ENCODE measurements around the gene ZSCAN9.

Gene ZSCAN9
- total RNA-seq: 4.4 to 10.0 (median 7.8) reads per million in 9 experiments

- peak within 1 kb of the TSS; percentile 84 to 88 for H3K4me3 Mint-ChIP-seq
- H3K27ac Mint-ChIP-seq: peak within 1 kb of the TSS; percentile 28 to 68
- H3K36me3 Mint-ChIP-seq (ENCODE audit: insufficient read depth): peaks cover 9% of the 10 kb centered on the region
- no peaks in the 10 kb centered on the region for H3K9me3 Mint-ChIP-seq
- ATAC-seq (replicated peaks) (peak; percentile 84), DNase-seq (peak; percentile 34 to 39 (median 36))
- peaks cover 23 to 44% of the 10 kb centered on the region in 2 donors for H3K27me3 Mint-ChIP-seq
- peaks cover 8 to 9% of the 10 kb centered on the region in 2 donors for H3K4me1 Mint-ChIP-seq (ENCODE audit: low read depth in 2 of 2)
These were observed at the start of gene ZSCAN9 for GRCh38 chr6:28225056-28225834. ZSCAN9 (plus strand) TSS chr6:28225275; CDS start chr6:28227085, 1,810 bp downstream.

DNA sequence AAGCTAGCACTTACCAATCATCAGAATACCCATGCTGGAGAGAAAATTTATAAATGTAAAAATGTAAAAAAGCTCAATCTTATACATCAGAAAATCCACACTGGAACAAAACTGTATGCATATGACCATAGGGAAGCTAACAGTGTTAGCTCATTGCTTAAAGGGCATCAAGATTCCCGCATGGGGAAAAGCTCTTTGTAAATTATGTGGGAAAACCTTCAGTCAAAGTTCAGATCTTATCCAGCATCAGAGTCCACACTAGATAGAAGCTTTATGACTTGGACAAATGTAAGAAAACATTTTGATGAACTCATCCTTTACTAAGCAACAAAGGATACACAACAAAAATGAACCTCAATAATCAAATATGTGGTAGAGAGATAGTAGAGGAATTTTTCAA lies 48.7 kb upstream of the ZSCAN9 start:
- no peak overlapping the region for H3K4me3 Mint-ChIP-seq
- H3K9me3 Mint-ChIP-seq: no peaks in the 10 kb centered on the region
- ATAC-seq (replicated peaks) (no peak), DNase-seq (no peak)
- no peaks in the 10 kb centered on the region for H3K36me3 Mint-ChIP-seq (ENCODE audit: insufficient read depth)
- peaks cover 48 to 59% of the 10 kb centered on the region in 2 donors for H3K27me3 Mint-ChIP-seq
- H3K4me1 Mint-ChIP-seq (ENCODE audit: low read depth in 2 of 2): no peaks in the 10 kb centered on the region
- no peak overlapping the region for H3K27ac Mint-ChIP-seq

- H3K4me3 Mint-ChIP-seq: no peak overlapping the region
- H3K27me3 Mint-ChIP-seq: peaks cover 23 to 32% of the 10 kb centered on the region in 2 donors
- DNase-seq: no peak
- peaks cover 0 to under 1% of the 10 kb centered on the region in 2 donors for H3K9me3 Mint-ChIP-seq
- no peak for ATAC-seq (replicated peaks)
- H3K4me1 Mint-ChIP-seq (ENCODE audit: low read depth in 2 of 2): no peaks in the 10 kb centered on the region
- H3K27ac Mint-ChIP-seq: no peak overlapping the region
- H3K36me3 Mint-ChIP-seq (ENCODE audit: insufficient read depth): no peaks in the 10 kb centered on the region
These were observed 42.8 kb upstream of the ZSCAN9 start for GRCh38 chr6:28182255-28182654.

DNA sequence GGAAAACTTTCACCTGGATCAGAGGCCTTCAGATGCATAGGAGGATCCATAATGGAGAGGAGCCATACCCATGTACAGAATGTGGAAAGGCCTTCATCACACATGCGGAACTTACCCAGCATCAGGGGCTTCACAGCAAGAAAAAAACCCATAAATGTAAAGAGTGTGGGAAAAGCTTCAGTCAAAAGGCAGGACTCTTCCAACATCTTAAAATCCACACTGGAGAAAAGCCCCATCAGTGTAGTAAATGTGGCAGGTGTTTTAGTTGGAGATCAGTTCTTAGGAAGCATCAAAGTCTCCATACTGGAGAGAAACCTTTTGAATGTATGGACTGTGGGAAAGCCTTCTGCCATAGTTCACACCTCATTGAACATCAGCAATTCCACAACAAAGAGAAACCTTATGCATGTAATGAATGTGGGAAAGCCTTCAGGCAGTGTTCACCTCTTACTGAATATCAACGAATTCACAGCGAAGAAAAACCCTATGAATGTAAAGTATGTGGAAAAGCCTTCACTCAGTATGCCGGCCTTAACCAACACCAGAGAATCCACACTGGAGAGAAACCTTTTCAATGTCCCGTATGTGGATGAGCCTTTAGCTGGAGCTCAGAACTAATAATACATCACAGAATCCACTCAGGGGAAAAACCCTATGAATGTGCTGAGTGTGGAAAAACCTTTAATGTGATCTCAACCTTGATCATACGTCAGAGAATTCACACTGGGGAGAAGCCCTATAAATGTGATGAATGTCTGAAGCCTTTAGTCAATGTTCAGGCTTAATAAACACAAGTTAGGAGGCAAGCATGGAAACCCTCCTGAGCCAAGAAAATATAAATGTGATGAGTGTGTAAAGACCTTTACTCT lies 36.7 kb upstream of the ZSCAN9 start:
- Mint-ChIP-seq H3K36me3 (ENCODE audit: insufficient read depth) (no peaks in the 10 kb centered on the region), H3K9me3 (peaks cover 10 to 11% of the 10 kb centered on the region in 2 donors), H3K27ac (no peak overlapping the region)

DNA sequence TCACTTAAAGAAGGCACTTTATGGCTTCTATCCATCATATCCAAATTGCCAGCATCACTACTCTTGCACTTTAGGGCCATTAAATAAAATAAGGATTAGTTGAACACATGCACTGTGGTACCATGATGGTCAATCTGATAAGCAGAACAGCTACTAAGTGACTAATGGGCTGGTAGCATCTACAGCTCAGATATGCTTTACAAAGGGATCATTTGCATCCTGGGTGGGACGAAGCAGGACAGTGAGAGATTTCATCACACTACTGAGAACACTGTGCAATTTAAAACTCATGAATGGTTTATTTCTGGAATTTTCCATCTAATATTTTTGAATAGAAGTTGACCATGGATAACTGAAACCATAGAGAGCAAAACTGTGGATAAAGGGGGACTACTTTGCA lies 25.1 kb upstream of the ZSCAN9 start:
- H3K27me3 Mint-ChIP-seq: peaks cover 62 to 66% of the 10 kb centered on the region in 2 donors
- no peaks in the 10 kb centered on the region for H3K36me3 Mint-ChIP-seq (ENCODE audit: insufficient read depth)
- H3K4me1 Mint-ChIP-seq (ENCODE audit: low read depth in 2 of 2): peaks cover 5 to 14% of the 10 kb centered on the region in 2 donors
- no peak overlapping the region for H3K4me3 Mint-ChIP-seq
- ATAC-seq (replicated peaks) (no peak), DNase-seq (no peak)
- H3K9me3 Mint-ChIP-seq: peaks cover 2 to 15% of the 10 kb centered on the region in 2 donors
- H3K27ac Mint-ChIP-seq: no peak overlapping the region

More for the DNA sequence above, 36.7 kb upstream of the ZSCAN9 start:
- DNase-seq (no peak), ATAC-seq (replicated peaks) (no peak)
- Mint-ChIP-seq H3K4me3 (no peak overlapping the region), H3K27me3 (peaks cover 10% of the 10 kb centered on the region in 2 donors), H3K4me1 (ENCODE audit: low read depth in 2 of 2) (no peaks in the 10 kb centered on the region)

GRCh38 chr6:28203201-28203600 lies 21.9 kb upstream of the ZSCAN9 start:
- Mint-ChIP-seq H3K27me3 (peaks cover 66% of the 10 kb centered on the region in 2 donors), H3K36me3 (ENCODE audit: insufficient read depth) (peaks cover 5% of the 10 kb centered on the region), H3K4me3 (no peak overlapping the region), H3K4me1 (ENCODE audit: low read depth in 2 of 2) (peaks cover 14 to 23% of the 10 kb centered on the region in 2 donors), H3K9me3 (peaks cover 0 to 2% of the 10 kb centered on the region in 2 donors), H3K27ac (no peak overlapping the region)
- no peak for DNase-seq
- ATAC-seq (replicated peaks): no peak

DNA sequence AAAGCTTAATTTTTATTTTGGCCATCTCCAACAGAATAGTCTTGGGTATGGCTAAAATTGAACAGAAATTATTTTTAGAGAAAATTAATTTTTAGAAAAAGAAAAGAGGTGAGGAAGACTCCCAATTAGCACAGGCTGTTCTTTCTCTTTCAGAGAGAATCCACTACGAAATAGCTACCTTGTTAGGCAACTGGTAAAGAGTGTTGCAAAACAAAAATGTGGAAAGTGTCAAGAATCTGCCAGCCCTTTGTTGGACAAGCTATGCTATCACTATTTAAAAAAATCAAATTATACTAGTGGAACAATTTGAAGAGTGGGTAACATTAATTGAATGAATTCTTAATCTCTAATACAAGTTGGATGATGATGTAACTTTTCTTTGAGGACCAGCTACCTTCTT lies 19.2 kb upstream of the ZSCAN9 start:
- Mint-ChIP-seq H3K9me3 (no peaks in the 10 kb centered on the region), H3K4me3 (no peak overlapping the region), H3K4me1 (ENCODE audit: low read depth in 2 of 2) (peaks cover 15 to 30% of the 10 kb centered on the region in 2 donors), H3K27ac (no peak overlapping the region), H3K27me3 (peaks cover 63 to 64% of the 10 kb centered on the region in 2 donors), H3K36me3 (ENCODE audit: insufficient read depth) (peaks cover 5% of the 10 kb centered on the region)
- ATAC-seq (replicated peaks) (no peak), DNase-seq (no peak)

DNA sequence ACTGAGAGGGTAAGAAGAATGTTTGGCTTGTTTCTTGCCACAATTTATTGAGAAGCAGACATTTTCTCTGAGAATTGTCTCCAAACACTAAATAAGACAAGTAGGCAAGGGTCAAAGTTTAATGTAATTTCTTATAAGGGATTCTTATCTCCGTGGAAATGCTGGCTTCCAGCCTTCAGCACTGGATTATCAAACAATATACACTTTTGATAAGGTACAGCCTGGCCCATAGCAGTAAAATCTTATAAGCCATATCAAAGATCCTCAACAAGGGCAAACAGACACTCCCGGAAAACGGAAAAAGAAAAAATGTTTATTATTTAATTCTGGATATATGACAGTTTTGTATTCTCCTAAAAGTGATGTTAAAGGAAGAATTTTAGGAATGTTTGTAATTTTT lies 18.5 kb upstream of the ZSCAN9 start:
- ATAC-seq (replicated peaks) (no peak), DNase-seq (no peak)
- H3K36me3 Mint-ChIP-seq (ENCODE audit: insufficient read depth): peaks cover 5% of the 10 kb centered on the region
- no peak overlapping the region for H3K4me3 Mint-ChIP-seq
- H3K27me3 Mint-ChIP-seq: peaks cover 69 to 70% of the 10 kb centered on the region in 2 donors
- H3K9me3 Mint-ChIP-seq: no peaks in the 10 kb centered on the region
- peaks cover 15 to 27% of the 10 kb centered on the region in 2 donors for H3K4me1 Mint-ChIP-seq (ENCODE audit: low read depth in 2 of 2)
- H3K27ac Mint-ChIP-seq: no peak overlapping the region

- peak overlapping the region in 1 of 2 donors; percentile 21 for H3K27ac Mint-ChIP-seq
- H3K36me3 Mint-ChIP-seq (ENCODE audit: insufficient read depth): peaks cover 8% of the 10 kb centered on the region
- no peak for DNase-seq
- H3K9me3 Mint-ChIP-seq: no peaks in the 10 kb centered on the region
- peak overlapping the region; percentile 52 to 54 for H3K4me3 Mint-ChIP-seq
- peaks cover 17 to 23% of the 10 kb centered on the region in 2 donors for H3K4me1 Mint-ChIP-seq (ENCODE audit: low read depth in 2 of 2)
- no peak for ATAC-seq (replicated peaks)
- peaks cover 74 to 75% of the 10 kb centered on the region in 2 donors for H3K27me3 Mint-ChIP-seq
These were observed 18.1 kb upstream of the ZSCAN9 start for GRCh38 chr6:28206928-28207509.

GRCh38 chr6:28207510-28208110 lies 17.5 kb upstream of the ZSCAN9 start:
- Mint-ChIP-seq H3K4me3 (peak overlapping the region; percentile 52 to 54), H3K4me1 (ENCODE audit: low read depth in 2 of 2) (peaks cover 19 to 21% of the 10 kb centered on the region in 2 donors), H3K27me3 (peaks cover 80 to 81% of the 10 kb centered on the region in 2 donors), H3K36me3 (ENCODE audit: insufficient read depth) (peaks cover 12% of the 10 kb centered on the region), H3K9me3 (no peaks in the 10 kb centered on the region), H3K27ac (peak overlapping the region in 1 of 2 donors; percentile 21)
- no peak for DNase-seq
- peak; percentile 43 for ATAC-seq (replicated peaks)

DNA sequence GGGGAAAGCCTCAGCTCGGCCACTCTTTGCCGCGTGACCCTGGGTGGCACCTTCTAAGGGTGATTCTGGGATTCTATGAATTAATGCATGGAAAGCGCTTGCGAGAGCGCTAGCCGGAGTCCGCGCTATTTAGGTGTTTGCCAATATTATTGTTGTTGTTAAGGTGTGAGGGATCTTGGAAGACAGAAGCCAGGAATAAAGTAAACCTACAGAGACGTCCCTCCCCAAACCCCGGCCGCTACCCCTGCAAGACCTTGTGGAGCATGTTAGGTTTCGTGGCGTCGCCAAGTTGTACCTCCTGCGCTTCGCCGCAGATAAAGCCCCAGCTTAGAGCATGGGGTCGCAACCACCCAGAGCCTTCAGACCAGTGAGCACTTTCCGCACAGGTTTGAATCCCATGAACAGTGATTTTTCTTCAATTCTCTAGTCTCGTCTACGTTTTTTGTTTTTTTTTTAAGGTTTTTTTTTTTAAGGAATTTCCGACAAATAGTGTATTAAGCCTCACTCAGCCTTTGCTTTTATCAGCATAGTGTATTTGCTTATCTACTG lies 16.9 kb upstream of the ZSCAN9 start:
- Mint-ChIP-seq H3K9me3 (no peaks in the 10 kb centered on the region), H3K27me3 (peaks cover 86 to 87% of the 10 kb centered on the region in 2 donors), H3K4me1 (ENCODE audit: low read depth in 2 of 2) (peaks cover 21 to 26% of the 10 kb centered on the region in 2 donors), H3K4me3 (peak overlapping the region; percentile 52 to 54), H3K36me3 (ENCODE audit: insufficient read depth) (peaks cover 14% of the 10 kb centered on the region), H3K27ac (no peak overlapping the region)
- ATAC-seq (replicated peaks) (no peak), DNase-seq (no peak)

DNA sequence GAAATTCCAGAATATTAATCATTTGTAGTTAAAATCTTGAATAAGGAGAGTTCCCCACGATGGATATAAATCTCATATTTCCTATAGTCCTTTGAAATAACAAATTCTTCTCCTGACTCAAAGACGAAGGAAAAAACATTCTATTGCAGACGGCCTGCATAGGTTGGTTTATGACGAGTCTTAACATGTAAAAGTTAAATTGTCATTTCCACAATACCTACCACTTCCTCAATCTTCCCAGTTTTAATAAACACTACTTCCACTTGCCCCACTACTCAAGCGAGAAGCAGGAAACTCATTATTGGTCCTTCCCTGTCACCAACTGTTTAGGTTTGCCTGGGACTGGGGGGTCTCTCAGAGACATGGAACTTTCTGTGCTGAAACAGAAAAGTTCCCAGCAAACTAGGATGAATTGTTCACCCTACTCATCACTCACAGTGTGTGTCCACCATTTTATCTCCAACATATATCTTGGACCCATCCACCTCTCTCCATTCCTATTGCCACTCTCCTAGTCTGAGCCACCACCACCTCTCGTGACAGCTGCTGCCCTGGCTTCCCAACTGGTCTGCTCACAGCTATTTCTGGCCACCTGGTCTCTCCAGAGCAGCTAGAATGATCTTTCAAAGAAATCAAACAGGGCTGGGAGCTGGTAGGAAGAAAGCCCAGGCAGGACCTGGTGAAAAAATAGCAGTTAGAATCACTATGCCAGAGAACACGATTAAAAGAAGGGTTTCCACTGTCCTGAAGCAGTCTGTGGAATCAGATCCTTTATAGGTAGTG lies 15.1 kb upstream of the ZSCAN9 start:
- peaks cover 93 to 97% of the 10 kb centered on the region in 2 donors for H3K27me3 Mint-ChIP-seq
- peaks cover 14% of the 10 kb centered on the region for H3K36me3 Mint-ChIP-seq (ENCODE audit: insufficient read depth)
- ATAC-seq (replicated peaks): no peak

More for the DNA sequence above, 15.1 kb upstream of the ZSCAN9 start:
- Mint-ChIP-seq H3K4me3 (no peak overlapping the region), H3K9me3 (no peaks in the 10 kb centered on the region), H3K27ac (no peak overlapping the region), H3K4me1 (ENCODE audit: low read depth in 2 of 2) (peaks cover 21 to 27% of the 10 kb centered on the region in 2 donors)
- no peak for DNase-seq

All from effector memory CD8-positive, alpha-beta T cell (primary cell).